Esophagus (tissue), 2 donors: ENCODE measurements around the gene TDRD15. TPM values are rescaled to one million over a fixed set of nuclear protein-coding genes. Genes with fewer than 3 reads are reported as not detected.
"Not testable (repeated sequence)": the region's sequence is repeated elsewhere in the genome, so short reads cannot be mapped to it uniquely, and the experiment has no call there.

Source experiments
- H3K27ac ChIP-seq, 2 donors: one replicate each; pipeline ENCODE4 v1.5.1; 2013; ENCODE audit warnings: low read depth in 2 of 2, mild to moderate bottlenecking in 2 of 2, inconsistent platforms in 1 of 2, low read length in 1 of 2, moderate library complexity in 1 of 2
- H3K27me3 ChIP-seq, 2 donors: one replicate each; pipeline ENCODE4 v1.6.1; 2013; ENCODE audit warnings: low read length in 2 of 2, control low read depth in 1 of 2, mild to moderate bottlenecking in 1 of 2; ENCODE audit not compliant: insufficient read depth in 2 of 2, control insufficient read depth in 1 of 2
- H3K36me3 ChIP-seq, 2 donors: one replicate each; pipeline ENCODE4 v1.6.1; 2013; ENCODE audit warnings: low read length in 1 of 2; ENCODE audit not compliant: control insufficient read depth in 2 of 2, insufficient read depth in 2 of 2
- H3K4me1 ChIP-seq, 2 donors: one replicate each; pipeline ENCODE4 v1.6.1; 2013; ENCODE audit warnings: low read length in 1 of 2; ENCODE audit not compliant: control insufficient read depth in 2 of 2, insufficient read depth in 2 of 2
- H3K4me3 ChIP-seq, 2 donors: one replicate each; pipeline ENCODE4 v1.5.1; 2013; ENCODE audit warnings: low read length in 2 of 2, mild to moderate bottlenecking in 2 of 2, low read depth in 1 of 2, moderate library complexity in 1 of 2
- H3K9me3 ChIP-seq, 2 donors: one replicate each; pipeline ENCODE4 v1.6.1; 2013; ENCODE audit warnings: mild to moderate bottlenecking in 2 of 2, low read depth in 1 of 2, low read length in 1 of 2, moderate library complexity in 1 of 2; ENCODE audit not compliant: control insufficient read depth in 2 of 2, insufficient read depth in 1 of 2
- WGBS, 2 donors: extraction: QIAGEN DNeasy Blood & Tissue Kit; methylation state at CpG; one replicate each; pipeline ENCODE4 v1.1.7; 2013; 5-methylcytosine and 5-hydroxymethylcytosine counted together
- polyA plus RNA-seq, 2 donors: library from polyadenylated mRNA; stranded (reverse); fragments of 200-250 nt; gene quantifications; one replicate each; pipeline ENCODE4 v1.2.3, GENCODE V29; 2013
- donor health status: healthy with polysubstance abuse.
- donor health status: Bipolar disorder and iron deficiency.

Gene TDRD15
- polyA plus RNA-seq, 2 donors = not detected

DNA sequence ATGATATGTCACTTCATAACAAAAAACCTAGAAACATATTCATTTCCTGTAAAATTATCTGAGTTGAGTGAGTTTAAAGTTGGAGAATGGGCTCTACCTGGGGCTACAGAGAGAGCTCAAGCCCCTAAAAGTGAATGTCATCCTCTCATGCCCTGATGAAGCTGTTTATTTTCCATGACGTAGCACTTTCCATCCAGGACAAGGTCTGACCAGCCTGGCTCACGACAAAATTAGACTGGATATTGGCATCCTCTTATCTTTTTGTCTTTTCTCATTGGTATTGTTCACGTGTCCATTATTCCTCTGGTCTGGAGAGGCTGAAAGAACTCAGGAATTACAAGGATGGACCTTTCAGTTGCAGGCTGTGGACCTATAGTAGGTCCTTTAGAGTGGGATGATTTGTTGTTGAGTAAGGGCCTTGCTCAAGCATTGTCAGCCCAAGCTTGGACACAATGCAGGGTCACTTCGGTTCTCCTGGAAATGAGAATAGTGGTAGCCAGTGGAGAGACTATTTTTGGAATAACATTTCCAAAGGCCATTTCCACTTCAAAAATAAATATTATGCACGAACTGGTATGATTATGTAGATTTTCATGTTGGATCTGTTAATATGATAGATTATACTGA is 24.4 kb upstream of the TDRD15 start:
- no peak overlapping the region for H3K4me3 ChIP-seq

DNA sequence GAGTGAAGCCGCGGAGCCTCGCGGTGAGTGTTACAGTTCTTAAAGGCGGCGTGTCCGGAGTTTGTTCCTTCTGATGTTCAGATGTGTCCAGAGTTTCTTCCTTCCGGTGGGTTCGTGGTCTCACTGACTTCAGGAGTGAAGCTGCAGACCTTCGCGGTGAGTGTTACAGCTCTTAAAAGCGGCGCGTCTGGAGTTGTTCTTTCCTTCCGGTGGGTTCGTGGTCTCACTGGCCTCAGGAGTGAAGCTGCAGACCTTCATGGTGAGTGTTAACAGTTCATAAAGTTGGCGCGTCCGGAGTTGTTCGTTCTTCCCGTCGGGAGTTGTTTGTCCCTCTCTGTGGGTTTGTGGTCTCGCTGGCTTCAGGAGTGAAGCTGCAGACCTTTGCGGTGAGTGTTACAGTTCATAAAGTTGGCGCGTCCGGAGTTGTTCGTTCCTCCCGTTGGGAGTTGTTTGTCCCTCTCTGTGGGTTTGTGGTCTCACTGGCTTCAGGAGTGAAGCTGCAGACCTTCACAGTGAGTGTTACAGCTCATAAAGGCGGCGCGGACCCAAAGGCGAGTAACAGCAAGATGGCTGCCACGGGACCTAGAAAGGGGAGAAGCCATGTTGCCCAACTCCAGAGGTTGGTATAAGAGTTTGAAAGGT is 22.1 kb upstream of the TDRD15 start:
- H3K9me3 ChIP-seq, H3K27me3 ChIP-seq, H3K36me3 ChIP-seq, H3K4me1 ChIP-seq, H3K4me3 ChIP-seq, H3K27ac ChIP-seq: not testable (repeated sequence)
- WGBS, 2 donors = 96 to 97% methylated on average over 34 of the region's 34 CpGs

More for the DNA sequence above, 24.4 kb upstream of the TDRD15 start:
- peaks cover 0 to 3% of the 10 kb centered on the region in 2 donors for H3K9me3 ChIP-seq
- no peak overlapping the region for H3K27ac ChIP-seq
- no peaks in the 10 kb centered on the region for H3K4me1 ChIP-seq
- 62 to 63% methylated on average over 5 of the region's 5 CpGs for WGBS, 2 donors
- no peaks in the 10 kb centered on the region for H3K27me3 ChIP-seq
- no peaks in the 10 kb centered on the region for H3K36me3 ChIP-seq

DNA sequence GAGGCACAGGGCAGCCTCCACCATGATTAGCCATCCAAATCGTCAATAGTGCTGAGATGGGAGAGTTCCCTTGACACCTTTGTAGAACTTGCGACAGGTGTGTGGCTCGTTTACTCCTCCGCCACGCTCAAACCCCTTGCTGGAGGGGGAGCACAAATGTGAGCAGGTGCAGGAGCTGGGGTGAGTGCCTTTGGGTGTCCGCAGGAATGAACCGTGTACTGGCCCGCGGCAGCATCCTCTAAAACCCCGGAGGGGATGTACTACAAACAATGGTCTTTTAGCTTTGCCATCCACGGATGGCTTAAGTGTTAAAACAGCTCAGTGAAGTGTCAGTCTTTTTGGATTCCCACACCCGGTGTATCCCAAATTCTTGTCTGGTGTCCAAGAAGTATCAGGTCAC is 21.4 kb upstream of the TDRD15 start:
- Histone ChIP-seq H3K4me1 (no peaks in the 10 kb centered on the region), H3K27me3 (no peaks in the 10 kb centered on the region), H3K27ac (no peak overlapping the region), H3K4me3 (no peak overlapping the region), H3K9me3 (peaks cover 0 to 3% of the 10 kb centered on the region in 2 donors), H3K36me3 (no peaks in the 10 kb centered on the region)
- WGBS, 2 donors = 89 to 91% methylated on average over 12 of the region's 12 CpGs

DNA sequence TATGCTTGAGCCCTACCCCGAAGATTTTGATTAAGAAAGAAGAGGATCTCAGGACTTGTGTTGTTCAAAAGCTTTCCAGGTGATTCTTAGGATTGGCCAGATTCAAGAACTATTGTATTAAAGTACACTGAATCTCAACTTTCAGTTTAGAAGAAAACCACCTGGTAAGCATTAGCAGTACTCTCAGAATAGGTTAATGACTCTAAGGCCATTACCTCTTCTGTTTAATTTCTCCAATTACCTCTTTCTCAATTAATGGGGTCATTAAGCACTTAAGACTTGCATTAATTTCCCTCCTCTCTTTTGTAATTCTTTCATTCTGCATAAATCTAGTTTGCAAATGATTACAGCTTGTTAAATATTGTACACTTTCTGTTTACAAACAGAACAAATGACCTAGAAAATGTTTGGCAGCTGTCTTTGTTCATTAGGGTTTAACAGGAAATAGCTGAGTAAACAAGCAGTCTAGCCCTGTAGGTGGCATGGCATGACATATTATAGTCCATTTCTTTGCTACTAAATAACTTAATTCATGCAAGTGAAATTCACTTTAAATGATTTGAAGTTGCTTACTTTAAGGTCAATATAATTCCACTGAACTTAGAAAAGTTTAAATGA is 20.4 kb upstream of the TDRD15 start:
- Histone ChIP-seq H3K36me3 (no peaks in the 10 kb centered on the region), H3K4me1 (no peaks in the 10 kb centered on the region), H3K27me3 (no peaks in the 10 kb centered on the region), H3K9me3 (peaks cover 0 to 3% of the 10 kb centered on the region in 2 donors), H3K4me3 (no peak overlapping the region), H3K27ac (no peak overlapping the region)
- WGBS, 2 donors = 47 to 55% methylated on average over 1 of the region's 1 CpG

DNA sequence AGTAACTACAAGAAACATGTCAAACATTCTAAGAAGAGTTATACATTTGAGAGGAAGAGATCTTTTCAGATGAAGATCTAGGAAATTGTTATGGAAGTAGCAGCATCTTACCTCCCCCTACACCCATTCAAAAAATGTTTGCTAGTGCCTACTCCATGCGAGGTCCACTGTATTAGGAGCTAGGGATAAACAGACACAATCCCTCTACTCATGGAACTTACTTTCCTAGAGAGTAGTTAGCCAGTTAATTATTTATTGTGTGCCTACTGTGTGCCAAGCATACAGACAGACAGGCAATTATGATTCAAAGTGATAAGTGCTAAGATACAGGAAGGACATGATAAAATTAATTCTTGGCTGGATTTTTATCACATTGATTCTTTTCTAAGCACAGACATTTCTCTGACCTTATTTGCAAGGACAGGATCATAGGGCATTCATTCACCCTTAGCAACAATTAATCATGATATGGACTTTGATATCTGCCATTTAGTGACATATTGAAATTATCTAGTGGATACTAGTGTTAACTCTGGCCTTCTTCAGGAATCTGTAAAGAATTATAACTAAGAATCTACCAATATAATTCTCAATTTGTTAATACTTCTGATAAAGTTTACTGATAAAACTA is 19.6 kb upstream of the TDRD15 start:
- no peaks in the 10 kb centered on the region for H3K4me1 ChIP-seq
- peaks cover 0 to 3% of the 10 kb centered on the region in 2 donors for H3K9me3 ChIP-seq
- H3K4me3 ChIP-seq = no peak overlapping the region
- no peak overlapping the region for H3K27ac ChIP-seq
- 47 to 57% methylated on average over 1 of the region's 1 CpG for WGBS, 2 donors
- H3K27me3 ChIP-seq = no peaks in the 10 kb centered on the region
- H3K36me3 ChIP-seq = no peaks in the 10 kb centered on the region

DNA sequence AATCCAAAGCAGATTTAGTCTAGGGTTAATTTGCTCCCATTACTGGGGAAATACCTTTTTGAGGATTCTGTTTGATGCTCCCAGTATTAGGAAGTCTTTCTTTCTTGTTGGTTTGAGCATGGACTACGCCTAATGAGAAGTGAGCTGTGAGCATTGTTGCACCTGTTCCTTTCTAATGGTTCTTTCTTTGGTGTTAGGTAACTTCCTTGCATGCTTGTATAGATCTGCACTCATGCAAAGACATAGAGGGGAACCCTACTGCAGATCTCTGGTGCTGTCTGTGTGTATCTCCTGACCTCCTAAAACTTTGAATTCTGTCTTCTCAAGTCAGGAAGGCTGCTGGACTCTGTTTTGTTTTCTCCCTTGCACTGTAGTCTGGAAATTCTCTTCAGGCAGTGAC is 12.8 kb upstream of the TDRD15 start:
- Histone ChIP-seq H3K36me3 (no peaks in the 10 kb centered on the region), H3K4me1 (no peaks in the 10 kb centered on the region), H3K9me3 (no peaks in the 10 kb centered on the region), H3K4me3 (no peak overlapping the region), H3K27me3 (peaks cover 0 to 2% of the 10 kb centered on the region in 2 donors), H3K27ac (no peak overlapping the region)
- 84 to 91% methylated on average over 1 of the region's 1 CpG for WGBS, 2 donors

DNA sequence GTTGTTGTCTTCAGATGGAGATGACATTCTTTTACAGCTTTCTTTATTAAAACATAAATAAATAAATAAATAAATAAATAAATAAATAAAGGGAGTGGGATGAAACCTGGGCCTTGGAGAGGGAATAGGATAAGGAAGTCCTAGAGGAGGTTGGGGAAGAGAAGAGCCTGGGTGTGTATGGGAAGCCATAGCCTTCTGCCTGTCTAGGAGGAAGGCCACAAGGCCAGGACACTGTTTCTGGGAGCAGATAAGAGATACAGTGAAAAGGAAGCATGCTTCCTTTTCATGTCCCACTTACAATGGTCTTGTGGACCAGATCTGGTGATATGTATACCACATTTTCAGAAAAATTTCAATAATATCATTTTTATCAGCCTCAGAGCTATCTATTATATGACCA is 6.1 kb upstream of the TDRD15 start:
- Histone ChIP-seq H3K9me3 (no peaks in the 10 kb centered on the region), H3K36me3 (no peaks in the 10 kb centered on the region), H3K27ac (no peak overlapping the region), H3K4me3 (no peak overlapping the region), H3K27me3 (no peaks in the 10 kb centered on the region), H3K4me1 (no peaks in the 10 kb centered on the region)

DNA sequence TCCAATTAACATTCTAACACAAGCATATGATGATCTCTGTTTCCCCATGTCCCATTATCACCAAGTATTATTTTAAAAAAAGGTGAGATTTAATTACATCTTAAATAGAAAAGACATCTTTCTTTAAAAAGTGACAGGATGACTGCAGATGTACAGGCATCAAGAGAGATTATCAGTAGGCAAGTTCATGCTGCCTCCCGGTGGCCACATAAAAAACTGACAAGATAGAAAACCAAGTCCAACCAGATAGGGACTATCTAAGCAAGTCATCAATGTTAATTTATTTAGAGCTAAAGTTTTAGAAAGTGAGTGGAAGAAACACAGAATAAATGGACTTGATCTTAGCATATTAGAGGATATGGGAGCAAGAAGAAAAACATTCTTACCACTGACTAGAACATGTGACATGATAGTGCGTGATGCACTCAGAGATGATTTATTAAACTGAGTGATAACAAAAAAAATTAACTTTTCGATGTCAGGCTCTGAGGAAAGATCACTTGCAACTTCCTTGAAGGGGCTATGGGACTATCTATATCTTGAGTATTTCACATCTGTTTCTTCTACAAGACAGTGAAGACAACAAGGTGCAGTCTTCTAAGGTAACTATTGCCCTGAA is 5.4 kb upstream of the TDRD15 start:
- no peaks in the 10 kb centered on the region for H3K27me3 ChIP-seq
- no peak overlapping the region for H3K4me3 ChIP-seq
- 42% methylated on average over 3 of the region's 3 CpGs for WGBS, 2 donors
- H3K9me3 ChIP-seq = no peaks in the 10 kb centered on the region
- H3K36me3 ChIP-seq = no peaks in the 10 kb centered on the region
- H3K27ac ChIP-seq = no peak overlapping the region
- no peaks in the 10 kb centered on the region for H3K4me1 ChIP-seq

DNA sequence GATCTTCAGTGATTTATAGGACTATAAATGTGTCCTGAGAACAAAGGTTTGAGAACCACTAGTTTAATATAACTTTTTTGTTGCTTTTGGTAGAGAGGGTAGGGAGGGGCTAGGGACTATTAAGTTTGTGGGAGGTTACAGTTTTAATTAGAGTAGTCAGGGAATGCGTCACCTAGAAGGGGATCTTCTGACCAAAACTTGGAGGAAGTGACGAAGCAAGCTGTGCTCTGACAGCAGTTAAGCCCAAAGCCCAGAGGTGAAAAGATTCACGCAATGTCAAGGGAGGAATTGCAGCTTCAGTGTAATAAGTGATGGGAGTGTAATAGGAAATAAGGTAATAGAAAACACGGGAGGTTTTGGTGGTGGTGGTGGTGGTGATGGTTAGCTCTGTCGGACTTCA is 8.1 kb downstream of the TDRD15 start:
- 75 to 78% methylated on average over 5 of the region's 5 CpGs for WGBS, 2 donors
- no peak overlapping the region for H3K4me3 ChIP-seq
- H3K36me3 ChIP-seq = no peaks in the 10 kb centered on the region
- H3K9me3 ChIP-seq = no peaks in the 10 kb centered on the region
- no peak overlapping the region for H3K27ac ChIP-seq
- peaks cover 0 to 2% of the 10 kb centered on the region in 2 donors for H3K27me3 ChIP-seq
- no peaks in the 10 kb centered on the region for H3K4me1 ChIP-seq
